ENCODE data around the gene ADGRV1.
"Not testable (repeated sequence)": the region's sequence is repeated elsewhere in the genome, so short reads cannot be mapped to it uniquely, and the experiment has no call there.

ADGRV1 gene

GRCh38 chr5:90813392-90813791 is 254.8 kb downstream of the ADGRV1 start:
- DNase-seq (ENCODE audit: low spot score) = no peak

- DNase-seq (ENCODE audit: low spot score) = not testable (repeated sequence)
Observed at GRCh38 chr5:90822062-90822461, 263.5 kb downstream of the ADGRV1 start.

GRCh38 chr5:90824436-90824835 is 265.8 kb downstream of the ADGRV1 start:
- DNase-seq (ENCODE audit: low spot score) = no peak

- no peak for DNase-seq (ENCODE audit: low spot score)
Observed at GRCh38 chr5:90830058-90830457, 271.5 kb downstream of the ADGRV1 start.

- no peak for DNase-seq (ENCODE audit: low spot score)
Observed at GRCh38 chr5:90833753-90834152, 275.2 kb downstream of the ADGRV1 start.

- DNase-seq (ENCODE audit: low spot score) = no peak
Observed at GRCh38 chr5:90834711-90835110, 276.1 kb downstream of the ADGRV1 start.

GRCh38 chr5:90843443-90843842 is 284.8 kb downstream of the ADGRV1 start:
- DNase-seq (ENCODE audit: low spot score) = no peak

- no peak for DNase-seq (ENCODE audit: low spot score)
Observed at GRCh38 chr5:90844931-90845330, 286.3 kb downstream of the ADGRV1 start.

GRCh38 chr5:90845723-90846554 is 287.3 kb downstream of the ADGRV1 start:
- DNase-seq (ENCODE audit: low spot score) = no peak

- not testable (repeated sequence) for DNase-seq (ENCODE audit: low spot score)
Observed at GRCh38 chr5:90847606-90848005, 289.0 kb downstream of the ADGRV1 start.

- DNase-seq (ENCODE audit: low spot score) = no peak
Observed at GRCh38 chr5:90849939-90850338, 291.3 kb downstream of the ADGRV1 start.

- no peak for DNase-seq (ENCODE audit: low spot score)
Observed at GRCh38 chr5:90852531-90852930, 293.9 kb downstream of the ADGRV1 start.

- DNase-seq (ENCODE audit: low spot score) = no peak
Observed at GRCh38 chr5:90853750-90854149, 295.2 kb downstream of the ADGRV1 start.

GRCh38 chr5:90854169-90854568 is 295.6 kb downstream of the ADGRV1 start:
- no peak for DNase-seq (ENCODE audit: low spot score)

- DNase-seq (ENCODE audit: low spot score) = no peak
Observed at GRCh38 chr5:90855296-90856010, 296.9 kb downstream of the ADGRV1 start.

GRCh38 chr5:90861843-90862586 is 303.4 kb downstream of the ADGRV1 start:
- DNase-seq (ENCODE audit: low spot score) = no peak

GRCh38 chr5:90865180-90865579 is 306.6 kb downstream of the ADGRV1 start:
- DNase-seq (ENCODE audit: low spot score) = no peak

- DNase-seq (ENCODE audit: low spot score) = peak; percentile 47
Observed at GRCh38 chr5:90866333-90866732, 307.7 kb downstream of the ADGRV1 start.

- DNase-seq (ENCODE audit: low spot score) = no peak
Observed at GRCh38 chr5:90866915-90867731, 308.5 kb downstream of the ADGRV1 start.

- DNase-seq (ENCODE audit: low spot score) = no peak
Observed at GRCh38 chr5:90868799-90869198, 310.2 kb downstream of the ADGRV1 start.

GRCh38 chr5:90871391-90871991 is 312.9 kb downstream of the ADGRV1 start:
- DNase-seq (ENCODE audit: low spot score) = no peak

All from hematopoietic multipotent progenitor cell treated with erythropoietin and hydrocortisone succinate and interleukin-3 and kit ligand, for 15 days (in vitro differentiated cells).